K562 (cell line): ENCODE measurements around the gene HOXD9. TPM values are rescaled to one million over a fixed set of nuclear protein-coding genes. Genes with fewer than 3 reads are reported as not detected.
A peak's percentile ranks its signal among the peaks of the same experiment; 100 is the strongest.

Experiments used
- ATAC-seq: fragments of 200-7000 bp; cut with Tn5 transposase; 3 replicates; pipeline ENCODE4 v1.9.1; 2020; ENCODE audit warnings: moderate library complexity
- BruUV-seq: library from RNA; stranded (reverse); fragments of 400-500 nt; replicated peaks from 2 replicates; lab custom pipeline; 2021; lab: Mats Ljungman, UMichigan
- CTCF ChIA-PET: fragments of 300-600 bp; formaldehyde crosslinking; extraction: SDS; loops from one replicate; lab custom pipeline; 2021; ENCODE audit warnings: low intra/inter-chr PET ratio; lab: Yijun Ruan, JAX
- POLR2A ChIA-PET: fragments of 300-600, 350-650 bp; sonication (Branson Sonifier 250); formaldehyde crosslinking; extraction: SDS; loops from one replicate; lab custom pipeline; 2021; ENCODE audit warnings: antibody characterized with exemption, inconsistent platforms; lab: Yijun Ruan, JAX
- DNase-seq, 4 experiments: peaks; one replicate each; pipeline versions ENCODE4 v3.0.0 to v3.0.0-alpha.2; 2011 to 2018; ENCODE audit warnings: low spot score in 3 of 4, mixed read lengths in 3 of 4; ENCODE audit errors: extremely low read depth in 1 of 4
- FAIRE-seq: peaks from 2 replicates; lab custom pipeline; 2011; peaks lifted over from hg19 to GRCh38; lab: Jason Lieb, UNC
- H2AFZ ChIP-seq: 2 replicates; pipeline ENCODE4 v1.6.0; 2011; ENCODE audit warnings: low read depth, low read length, control low read depth, inconsistent platforms
- H3K27ac ChIP-seq: fragments of 200-600 bp; 3 replicates; pipeline ENCODE4 v1.8.0; 2011; ENCODE audit warnings: low read depth, mild to moderate bottlenecking, control low read depth, inconsistent platforms, low read length, moderate library complexity, mixed read lengths; ENCODE audit errors: extremely low read depth
- H3K27me3 ChIP-seq, 2 experiments: fragments of 300-600 bp in 1 of 2; 2 replicates in 1 of 2; 3 replicates in 1 of 2; pipeline versions ENCODE4 v1.6.0 to v1.8.0; 2011; ENCODE audit warnings: inconsistent platforms in 2 of 2, low read length in 2 of 2, mild to moderate bottlenecking in 1 of 2, mixed read lengths in 1 of 2, moderate library complexity in 1 of 2; ENCODE audit not compliant: control insufficient read depth in 2 of 2, insufficient read depth in 2 of 2
- H3K36me3 ChIP-seq: fragments of 300-600 bp; 3 replicates; pipeline ENCODE4 v1.8.0; 2011; ENCODE audit warnings: mild to moderate bottlenecking, low read length, inconsistent platforms; ENCODE audit not compliant: control insufficient read depth, insufficient read depth
- H3K4me1 ChIP-seq, 2 experiments: fragments of 200-600 bp in 1 of 2; replicated peaks in 1 of 2; 2 replicates in 1 of 2; 3 replicates in 1 of 2; pipeline versions ENCODE4 v1.5.1 to v1.8.0; 2011; ENCODE audit warnings: inconsistent platforms in 2 of 2, low read length in 2 of 2, mild to moderate bottlenecking in 1 of 2, mixed read lengths in 1 of 2, moderate library complexity in 1 of 2; ENCODE audit not compliant: control insufficient read depth in 2 of 2, insufficient read depth in 2 of 2
- H3K4me2 ChIP-seq: 2 replicates; pipeline ENCODE4 v1.6.1; 2011; ENCODE audit warnings: low read length, control low read depth, inconsistent platforms, mixed read lengths; ENCODE audit not compliant: insufficient read depth
- H3K4me3 ChIP-seq: fragments of 200-600 bp; sonication (generic), shearing (Covaris generic); 2 replicates; pipeline ENCODE4 v1.5.1; 2016; ENCODE audit warnings: control low read depth, inconsistent platforms
- H3K79me2 ChIP-seq: fragments of 200-600 bp; 3 replicates; pipeline ENCODE4 v1.8.0; 2011; ENCODE audit warnings: low read length, inconsistent platforms; ENCODE audit not compliant: control insufficient read depth, insufficient read depth
- H3K9ac ChIP-seq, 2 experiments: 2 replicates each; pipeline versions ENCODE4 v1.6.0 to v1.6.1; 2011; ENCODE audit warnings: low read depth in 2 of 2, low read length in 2 of 2, control low read depth in 1 of 2, inconsistent platforms in 1 of 2, mild to moderate bottlenecking in 1 of 2, mixed read lengths in 1 of 2; ENCODE audit not compliant: insufficient read depth in 1 of 2
- H3K9me1 ChIP-seq: one replicate; pipeline ENCODE4 v1.6.0; 2011; ENCODE audit warnings: inconsistent platforms, mild to moderate bottlenecking, low read length, moderate library complexity; ENCODE audit not compliant: control insufficient read depth, insufficient read depth
- H3K9me3 ChIP-seq: replicated peaks from 2 replicates; pipeline ENCODE4 v1.5.1; 2011; ENCODE audit warnings: low read depth, low read length, inconsistent platforms; ENCODE audit not compliant: control insufficient read depth, insufficient read depth
- H4K20me1 ChIP-seq: replicated peaks from 2 replicates; pipeline ENCODE4 v1.6.1; 2011; ENCODE audit warnings: low read length, inconsistent platforms, mixed read lengths; ENCODE audit not compliant: control insufficient read depth, insufficient read depth
- EGR1 ChIP-seq: fragments of 450-650 bp; conservative IDR thresholded peaks from 2 replicates; pipeline ENCODE4 v1.6.1; 2017; ENCODE audit warnings: mild to moderate bottlenecking
- ESRRA ChIP-seq: fragments of 450-650 bp; IDR thresholded peaks from 2 replicates; pipeline ENCODE4 v1.6.1; 2014; ENCODE audit warnings: low read depth, mild to moderate bottlenecking, moderate library complexity, borderline replicate concordance
- HNRNPUL1 ChIP-seq: fragments of 200-400 bp; formaldehyde crosslinking; IDR thresholded peaks from 2 replicates; pipeline ENCODE4 v1.6.1; 2017; ENCODE audit warnings: low read length
- SPI1 ChIP-seq: IDR thresholded peaks from 2 replicates; pipeline ENCODE4 v1.6.1; 2011; ENCODE audit warnings: low read depth, low read length, control low read depth, borderline replicate concordance
- ZNF184 ChIP-seq: sonication (generic); formaldehyde crosslinking; IDR thresholded peaks from 2 replicates; pipeline ENCODE4 v1.5.0; 2020; ENCODE audit warnings: missing genetic modification reagents
- ZNF316 ChIP-seq: fragments of 450-650 bp; IDR thresholded peaks from 2 replicates; pipeline ENCODE4 v1.6.1; 2016
- ZNF551 ChIP-seq: fragments of 250-450 bp; sonication (Bioruptor Pico); IDR thresholded peaks from 2 replicates; pipeline ENCODE4 v1.5.0; 2021; ENCODE audit warnings: mild to moderate bottlenecking, moderate library complexity
- WGBS: fragments of 100-300 bp; shearing (Covaris generic); methylation state at CpG from one replicate; pipeline ENCODE4 v1.1.6; 2016; ENCODE audit warnings: low coverage, mixed read lengths; ENCODE audit not compliant: insufficient coverage; ENCODE audit errors: missing lambda C conversion rate; 5-methylcytosine and 5-hydroxymethylcytosine counted together
- in situ Hi-C: fragments of 300-500 bp; cut with MboI; formaldehyde crosslinking; loops from 4 replicates; pipeline ENCODE4 v1.15.0; 2018; ENCODE audit warnings: inconsistent platforms, mixed read lengths
- intact Hi-C: fragments of 100-400 bp; cut with micrococcal nuclease; formaldehyde crosslinking; loops from 2 replicates; pipeline ENCODE4 v1.14.2; 2022
- polyA plus RNA-seq, 8 experiments: library from polyadenylated mRNA; depleted of rRNA in 4 of 8; stranded (reverse) in 5 of 8; unstranded in 3 of 8; fragments of >200 nt; fragmentation: Nextera tagmentation in 2 of 8; fragmentation: Illumina TruSeq in 1 of 8; extraction: Ambion mirVana in 2 of 8; extraction: Trizol in 1 of 8; gene quantifications; 2 replicates each; pipeline versions ENCODE4 v1.2.1 to v1.2.3, GENCODE V29; 2011 to 2014; ENCODE audit warnings: inconsistent platforms in 1 of 8, missing spikeins in 1 of 8
- total RNA-seq, 7 experiments: library from RNA; depleted of rRNA in 6 of 7; stranded (reverse); fragments of >200 nt in 6 of 7; fragmentation: Illumina TruSeq in 2 of 7; extraction: Trizol in 2 of 7; gene quantifications; 2 replicates each; pipeline versions ENCODE4 v1.2.1 to v1.2.3, GENCODE V29; 2011 to 2021; ENCODE audit warnings: low replicate concordance in 1 of 7
- TF ChIP-seq, protein P1 (sequence below): fragments of 250-450 bp; sonication (Bioruptor Pico); IDR thresholded peaks from 2 replicates; pipeline ENCODE4 v1.5.0; 2020; ENCODE audit warnings: mild to moderate bottlenecking, borderline replicate concordance

HOXD9 gene
- total and polyA plus RNA-seq, 9 of the 15 experiments (the other 6 are each of a cell fraction or from before 2014, with no cell fraction given) = not detected

DNA sequence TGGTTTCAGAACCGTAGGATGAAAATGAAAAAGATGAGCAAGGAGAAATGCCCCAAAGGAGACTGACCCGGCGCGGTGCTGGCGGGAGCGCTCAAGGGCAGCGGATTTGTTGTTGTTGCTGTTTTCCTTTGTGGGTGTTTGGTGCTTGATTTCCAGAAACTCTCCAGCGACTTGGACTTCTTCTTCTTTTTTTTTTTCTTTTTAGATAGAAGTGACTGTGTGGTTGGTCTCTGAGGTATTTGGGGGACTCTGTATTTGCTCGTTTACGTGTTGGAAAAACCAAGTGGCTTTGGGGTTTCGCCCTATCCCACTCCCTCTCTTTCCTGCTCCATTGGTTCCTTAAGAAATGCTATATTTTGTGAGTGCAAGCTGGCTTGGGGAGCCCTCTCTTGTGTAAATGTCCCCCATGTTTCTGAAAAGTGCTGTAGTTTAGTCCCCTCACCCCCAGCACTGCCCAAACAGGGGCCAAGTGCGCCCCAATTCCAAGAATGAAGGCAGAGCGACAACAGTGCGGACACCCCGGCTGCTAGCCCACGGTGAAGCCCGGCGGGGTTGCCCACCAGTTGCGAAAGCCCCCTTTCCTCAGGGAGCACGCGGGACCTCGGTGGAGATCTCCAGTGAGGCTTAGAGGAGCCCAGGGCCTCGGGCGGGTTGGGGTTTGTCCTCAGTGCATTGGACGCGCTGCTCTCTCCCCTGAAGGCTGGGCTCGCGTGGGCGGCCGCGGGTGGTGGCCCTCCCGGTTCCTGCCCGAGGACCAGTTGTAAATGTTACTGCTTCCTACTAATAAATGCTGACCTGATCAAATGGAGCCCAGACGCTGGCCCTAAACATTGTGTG lies 1.8 kb downstream of the HOXD9 start:
- intact Hi-C loops = no loop called here
- CTCF ChIA-PET = interaction anchor here (1.1 kb wide), 1 partner anchor 1023 kb away, joined by 3 read pairs; no protein-coding TSS in a partner anchor

More for the DNA sequence above, 1.8 kb downstream of the HOXD9 start:
- Histone ChIP-seq H2AFZ (no peak overlapping the region), H3K9ac (no peak overlapping the region), H3K4me3 (no peak overlapping the region), H3K79me2 (no peaks in the 10 kb centered on the region), H3K4me2 (no peak overlapping the region), H3K27me3 (peaks cover 76 to 78% of the 10 kb centered on the region in 2 experiments), H3K9me1 (no peaks in the 10 kb centered on the region), H3K36me3 (no peaks in the 10 kb centered on the region), H4K20me1 (0 out of 2 replicates have a peak, but pooled peaks cover 6% of the 10 kb centered on the region), H3K9me3 (no peaks in the 10 kb centered on the region), H3K4me1 (peaks cover 0 to 26% of the 10 kb centered on the region in 2 experiments; a peak in 2 of 5 replicates), H3K27ac (no peak overlapping the region)
- 1% methylated on average over 34 of the region's 34 CpGs for WGBS
- POLR2A ChIA-PET = interaction anchor here (0.6 kb wide), 1 partner anchor 1471 kb away, joined by 3 read pairs; no protein-coding TSS in a partner anchor
- ATAC-seq (no peak), FAIRE-seq (no peak), DNase-seq (no peak)
- no peak for TF ChIP-seq HNRNPUL1
- no peak for TF ChIP-seq ZNF551 (CRISPR knock-in tag)
- TF ChIP-seq ESRRA = no peak
- TF ChIP-seq SPI1 = no peak
- TF ChIP-seq EGR1 = 0 out of 2 replicates have a peak, but pooled peaks have one; percentile 23
- TF ChIP-seq ZNF184 (CRISPR knock-in tag) = no peak
- TF ChIP-seq, protein P1, sequence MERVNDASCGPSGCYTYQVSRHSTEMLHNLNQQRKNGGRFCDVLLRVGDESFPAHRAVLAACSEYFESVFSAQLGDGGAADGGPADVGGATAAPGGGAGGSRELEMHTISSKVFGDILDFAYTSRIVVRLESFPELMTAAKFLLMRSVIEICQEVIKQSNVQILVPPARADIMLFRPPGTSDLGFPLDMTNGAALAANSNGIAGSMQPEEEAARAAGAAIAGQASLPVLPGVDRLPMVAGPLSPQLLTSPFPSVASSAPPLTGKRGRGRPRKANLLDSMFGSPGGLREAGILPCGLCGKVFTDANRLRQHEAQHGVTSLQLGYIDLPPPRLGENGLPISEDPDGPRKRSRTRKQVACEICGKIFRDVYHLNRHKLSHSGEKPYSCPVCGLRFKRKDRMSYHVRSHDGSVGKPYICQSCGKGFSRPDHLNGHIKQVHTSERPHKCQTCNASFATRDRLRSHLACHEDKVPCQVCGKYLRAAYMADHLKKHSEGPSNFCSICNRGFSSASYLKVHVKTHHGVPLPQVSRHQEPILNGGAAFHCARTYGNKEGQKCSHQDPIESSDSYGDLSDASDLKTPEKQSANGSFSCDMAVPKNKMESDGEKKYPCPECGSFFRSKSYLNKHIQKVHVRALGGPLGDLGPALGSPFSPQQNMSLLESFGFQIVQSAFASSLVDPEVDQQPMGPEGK (CRISPR knock-in tag) = no peak
- 0 out of 2 replicates have a peak, but pooled peaks have one; percentile 16 for TF ChIP-seq ZNF316
- in situ Hi-C loops = no loop called here
- no TSS peak for BruUV-seq
